ENCODE data around the gene PGK1.

Gene PGK1

DNA sequence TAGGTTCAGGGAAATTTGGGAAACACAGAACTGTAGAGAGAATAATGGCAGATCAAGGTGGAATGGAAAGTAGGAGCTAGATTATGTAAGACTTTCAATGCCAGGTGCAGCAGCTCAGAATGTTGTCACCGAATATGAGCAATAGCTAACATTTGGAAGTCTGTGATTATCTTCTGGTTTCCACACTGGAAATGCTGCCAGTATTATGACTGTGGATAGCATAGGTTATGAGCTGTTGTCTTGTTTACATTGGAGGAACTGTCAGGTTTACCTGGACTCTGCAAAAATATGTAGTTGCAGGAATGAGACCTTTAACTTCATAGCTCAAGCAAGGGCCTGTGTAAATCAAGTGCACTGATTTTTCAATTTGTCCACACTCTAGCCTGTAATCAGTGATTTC, 61.4 kb downstream of the PGK1 start:
- DNase-seq (ENCODE audit: extremely low read depth in 1 of 2, low read depth in 1 of 2) = no peak

DNA sequence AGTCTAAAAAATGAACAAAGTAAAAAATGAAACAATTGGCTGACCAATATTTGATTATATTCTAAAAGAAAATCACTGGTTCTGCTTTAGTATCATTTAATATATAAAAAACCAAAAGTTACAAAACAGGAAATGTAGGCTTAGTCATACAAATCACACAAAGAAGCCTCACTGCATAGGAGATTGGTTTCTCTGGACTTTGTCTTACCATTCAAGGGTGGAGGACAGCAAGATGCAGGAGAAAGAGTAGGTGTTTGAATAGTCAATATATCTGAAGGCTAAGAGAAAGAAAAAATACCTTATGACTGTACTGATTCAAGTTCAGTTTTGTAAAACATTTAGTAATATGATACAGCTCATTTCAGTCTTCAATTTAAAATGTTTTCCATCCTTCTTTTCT, 64.0 kb downstream of the PGK1 start:
- no peak for DNase-seq (ENCODE audit: extremely low read depth in 1 of 2, low read depth in 1 of 2)

All from activated CD8-positive, alpha-beta memory T cell treated with anti-CD3 and anti-CD28 coated beads for 1 hour (primary cell).